GM18868 (cell line): ENCODE results near the gene CELF2.

Experiments
- ATAC-seq: cut with Tn5 transposase; IDR thresholded peaks from one replicate; pipeline ENCODE4 v1.9.1; 2021; ENCODE audit warnings: mild to moderate bottlenecking, moderate library complexity; ENCODE audit not compliant: unreplicated experiment

CELF2 gene

GRCh38 chr10:11020548-11020942 is 2.9 kb downstream of the CELF2 start:
- no peak for ATAC-seq

DNA sequence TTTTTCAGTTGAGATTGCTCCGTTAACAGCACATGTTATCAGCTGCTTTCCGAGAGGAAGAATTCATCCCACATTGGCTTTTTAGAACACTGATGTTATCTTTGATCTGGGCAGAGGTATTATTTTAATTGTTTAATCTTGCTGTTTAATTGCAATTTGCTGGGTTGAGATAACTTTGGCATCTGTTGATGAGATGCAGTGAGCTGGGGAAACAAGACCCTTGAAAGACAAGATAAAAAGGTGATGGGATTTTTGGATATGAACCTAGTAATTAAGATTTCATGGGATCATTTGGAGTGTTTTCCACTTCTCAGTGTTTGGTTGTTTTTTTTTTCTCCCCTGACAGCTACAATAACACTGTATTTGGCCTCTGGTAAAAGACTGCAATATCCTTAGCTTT is 4.5 kb downstream of the CELF2 start:
- ATAC-seq, result no peak

GRCh38 chr10:11023009-11023953 is 5.6 kb downstream of the CELF2 start:
- ATAC-seq, result no peak

GRCh38 chr10:11024596-11024995 is 6.9 kb downstream of the CELF2 start:
- ATAC-seq, result no peak

- ATAC-seq, result no peak
Measured at GRCh38 chr10:11025978-11026377, 8.3 kb downstream of the CELF2 start.

DNA sequence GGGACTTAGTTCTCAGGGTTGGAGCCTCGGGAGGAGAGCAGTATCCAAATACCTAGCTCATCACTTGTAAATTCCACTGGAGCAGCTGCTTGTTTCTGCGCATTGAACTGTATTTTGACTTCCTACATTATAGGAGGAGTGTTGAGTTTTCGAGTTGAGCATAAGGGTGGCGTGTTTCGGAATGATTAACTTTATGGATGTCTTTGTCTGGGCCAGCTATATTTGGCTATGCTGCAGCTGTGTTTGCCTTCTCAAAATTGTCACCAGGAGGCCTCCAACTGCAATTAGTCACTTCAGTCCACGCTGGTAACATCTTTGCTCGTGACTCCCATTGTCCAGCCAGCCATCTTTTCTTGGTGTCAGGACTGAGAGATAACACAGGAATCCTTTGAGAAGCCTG is 9.1 kb downstream of the CELF2 start:
- no peak for ATAC-seq

DNA sequence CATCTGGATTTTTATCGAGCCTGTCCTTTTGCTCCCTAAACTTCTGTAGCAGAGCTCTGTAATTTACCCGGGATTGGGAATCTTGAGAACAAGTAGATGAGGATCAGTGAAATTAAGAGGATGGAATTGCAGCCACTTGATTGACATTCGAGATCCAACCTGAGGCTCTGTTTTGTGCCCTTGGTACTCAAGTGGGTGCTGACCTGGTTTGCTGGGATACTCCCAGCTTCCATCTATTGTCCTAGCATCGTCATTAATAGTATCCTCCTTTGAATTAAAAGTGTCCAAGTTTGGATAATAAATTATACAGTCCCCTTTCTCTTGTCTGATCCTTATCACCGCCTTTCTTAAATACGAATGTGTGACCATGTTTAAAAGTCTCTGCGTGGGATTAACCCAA is 17.1 kb downstream of the CELF2 start:
- no peak for ATAC-seq

- ATAC-seq, result no peak
Measured at GRCh38 chr10:11035301-11035991, 17.8 kb downstream of the CELF2 start.

GRCh38 chr10:11036424-11037011 is 18.8 kb downstream of the CELF2 start:
- no peak for ATAC-seq

DNA sequence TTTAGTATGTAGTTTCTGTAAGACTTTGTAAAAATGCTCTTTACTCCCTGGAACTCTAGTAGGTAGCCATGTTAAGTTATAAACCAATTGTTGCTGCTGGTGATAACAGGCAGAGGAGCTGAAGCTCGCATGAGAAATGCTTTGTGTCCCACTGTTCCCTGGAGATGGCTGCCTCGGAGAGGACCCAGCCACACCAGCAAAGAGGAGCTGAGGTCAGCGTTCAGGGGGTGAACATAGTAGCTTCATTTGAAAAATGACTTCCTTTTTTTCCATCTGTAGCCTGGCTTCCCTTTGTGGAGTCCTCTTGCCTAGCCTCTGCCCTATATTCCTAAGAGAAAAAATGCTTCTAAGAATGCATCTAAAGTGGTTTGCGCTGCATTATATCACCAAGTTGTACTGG is 20.3 kb downstream of the CELF2 start:
- no peak for ATAC-seq

- ATAC-seq, result no peak
Measured at GRCh38 chr10:11042357-11042756, 24.7 kb downstream of the CELF2 start.

GRCh38 chr10:11043039-11043438 is 25.4 kb downstream of the CELF2 start:
- no peak for ATAC-seq

DNA sequence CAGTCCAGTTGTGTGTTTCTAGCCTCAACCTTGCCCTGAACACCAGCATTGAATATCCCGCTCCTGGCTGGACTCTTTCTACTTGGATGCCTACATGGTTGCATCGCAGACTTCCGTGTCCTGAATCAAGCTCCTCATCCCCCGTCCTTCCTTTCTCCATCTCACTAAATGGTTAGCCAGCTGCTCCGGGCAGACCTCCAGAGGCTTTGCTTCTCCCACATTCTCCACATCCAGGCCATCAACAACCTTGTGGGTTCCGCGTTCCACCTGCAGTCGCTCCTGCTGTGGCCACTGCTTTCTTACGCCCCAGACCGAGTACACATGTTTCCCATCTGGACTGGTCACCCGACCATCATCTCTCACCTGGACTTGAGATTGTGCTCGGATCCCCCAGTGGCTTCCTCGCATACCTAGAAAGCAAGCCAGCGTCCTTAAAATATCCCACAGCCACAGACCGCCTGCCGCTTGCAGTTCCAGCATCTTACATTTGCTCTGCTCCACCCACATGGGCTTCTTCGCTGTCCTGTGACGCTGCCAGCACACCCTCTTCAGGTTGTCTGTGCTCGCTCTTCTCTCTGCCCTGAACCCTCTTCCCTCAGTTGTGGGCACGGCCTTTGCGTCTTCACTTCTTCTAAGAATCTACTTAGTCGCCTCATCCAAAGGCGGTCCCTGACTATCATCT is 25.9 kb downstream of the CELF2 start:
- ATAC-seq, result no peak

GRCh38 chr10:11045487-11045886 is 27.8 kb downstream of the CELF2 start:
- no peak for ATAC-seq

GRCh38 chr10:11045995-11046775 is 28.5 kb downstream of the CELF2 start:
- ATAC-seq, result no peak

DNA sequence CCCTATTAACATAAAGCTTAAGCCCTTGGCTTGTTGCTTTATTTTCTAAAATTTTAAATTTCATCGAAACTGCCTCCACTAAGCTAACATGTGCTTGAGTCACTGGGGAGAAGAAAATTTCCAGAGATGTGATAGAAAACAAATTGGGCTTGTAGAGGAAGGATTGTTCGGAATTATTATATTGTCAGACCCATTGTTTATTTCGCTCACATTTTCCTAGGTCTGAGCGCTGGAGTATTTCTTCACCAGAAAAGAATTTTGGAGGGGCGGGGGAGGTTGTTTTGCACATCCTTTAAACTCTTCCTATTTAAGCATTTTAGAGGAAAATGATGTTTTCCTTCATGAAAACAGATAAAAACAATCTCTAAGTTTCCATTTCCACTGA is 29.1 kb downstream of the CELF2 start:
- ATAC-seq, result no peak

DNA sequence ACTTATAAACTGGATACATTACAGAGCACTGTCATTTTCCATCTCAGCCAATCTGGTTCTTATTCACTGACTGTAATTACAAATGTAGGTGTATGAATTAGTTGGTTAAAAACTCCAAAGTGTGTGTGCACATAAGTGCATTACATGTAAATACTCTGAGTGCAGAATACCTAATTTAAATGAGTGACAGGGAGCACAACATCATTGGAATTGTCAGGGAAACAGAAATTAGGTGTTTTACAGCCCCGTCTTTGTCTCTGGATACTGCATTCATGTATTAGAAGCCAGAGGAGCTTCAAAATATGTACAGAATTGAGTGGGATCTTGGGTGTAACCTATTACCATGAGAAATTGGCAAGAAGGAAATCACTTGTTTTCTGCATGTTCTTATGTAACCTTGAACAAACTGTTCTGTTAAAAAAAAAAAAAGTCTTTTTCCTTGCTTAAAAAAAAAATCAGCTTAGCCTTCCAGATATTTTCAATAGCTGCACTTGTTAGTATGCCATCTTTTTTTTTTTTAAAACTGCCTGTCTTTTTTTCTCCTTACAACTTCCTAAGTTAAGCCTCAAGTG is 31.1 kb downstream of the CELF2 start:
- no peak for ATAC-seq

GRCh38 chr10:11049806-11050205 is 32.1 kb downstream of the CELF2 start:
- ATAC-seq, result no peak

- ATAC-seq, result no peak
Measured at GRCh38 chr10:11050301-11051287, 32.9 kb downstream of the CELF2 start.
